GM21367 (cell line): ENCODE data around the gene RPS14.

Experiments
- ATAC-seq: cut with Tn5 transposase; IDR thresholded peaks from one replicate; pipeline ENCODE4 v1.9.1; 2021; ENCODE audit not compliant: unreplicated experiment

RPS14 gene

DNA sequence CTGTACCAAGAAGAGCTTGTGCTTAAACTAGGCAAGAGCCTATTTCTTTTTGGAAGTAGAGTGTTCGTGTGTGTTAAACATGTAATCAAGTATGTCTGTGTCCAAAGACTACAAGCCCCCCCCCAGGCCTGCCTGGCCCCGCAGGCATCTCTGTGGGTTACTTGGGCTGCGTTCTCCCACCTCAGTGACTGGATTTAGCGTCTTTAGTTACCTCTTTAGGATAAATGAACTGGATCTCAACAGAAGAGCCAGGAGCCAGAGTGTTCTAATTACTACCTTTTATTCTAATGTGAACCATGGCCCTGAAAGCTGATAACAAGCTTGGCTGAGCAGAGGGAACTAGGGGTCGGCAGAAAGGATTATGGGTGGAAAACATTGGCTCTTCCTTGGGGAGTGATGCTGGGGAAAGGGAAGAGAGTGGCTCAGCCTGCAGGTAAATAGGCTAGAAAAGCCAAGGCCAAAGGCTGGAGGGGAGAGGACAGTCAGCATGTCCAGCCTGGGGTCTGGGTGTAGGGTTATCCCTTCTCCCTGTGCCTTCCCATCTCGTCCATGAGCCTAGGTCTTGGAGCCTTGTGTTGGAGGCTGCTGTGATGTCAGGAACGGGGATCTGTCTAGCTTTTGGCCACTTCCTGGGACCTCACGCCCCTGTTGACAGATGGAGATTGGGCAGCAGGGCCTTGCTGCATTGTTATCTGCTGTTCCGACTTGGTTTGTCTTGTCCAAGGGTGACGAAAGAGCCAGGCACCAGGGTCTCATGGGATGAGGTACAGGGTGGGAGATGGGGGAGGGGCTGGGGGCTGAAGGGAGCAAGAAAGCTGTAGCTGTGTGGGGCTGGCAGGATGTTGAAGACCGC, 47.9 kb downstream of the RPS14 start:
- no peak for ATAC-seq

DNA sequence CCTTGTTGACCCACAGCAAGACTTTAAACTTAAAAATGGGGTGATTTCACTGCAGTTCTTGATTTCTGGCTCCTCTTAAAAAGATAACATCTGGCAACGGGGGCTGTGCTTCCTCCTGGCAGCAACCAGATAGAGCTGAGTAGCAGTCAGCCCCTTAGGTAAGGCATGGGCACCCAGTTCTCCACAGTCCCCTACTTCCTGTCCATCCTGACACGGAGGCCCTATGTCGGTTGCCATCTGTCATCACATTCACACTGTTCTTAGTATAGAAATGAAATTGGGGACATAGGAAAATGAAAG, 48.5 kb downstream of the RPS14 start:
- no peak for ATAC-seq

DNA sequence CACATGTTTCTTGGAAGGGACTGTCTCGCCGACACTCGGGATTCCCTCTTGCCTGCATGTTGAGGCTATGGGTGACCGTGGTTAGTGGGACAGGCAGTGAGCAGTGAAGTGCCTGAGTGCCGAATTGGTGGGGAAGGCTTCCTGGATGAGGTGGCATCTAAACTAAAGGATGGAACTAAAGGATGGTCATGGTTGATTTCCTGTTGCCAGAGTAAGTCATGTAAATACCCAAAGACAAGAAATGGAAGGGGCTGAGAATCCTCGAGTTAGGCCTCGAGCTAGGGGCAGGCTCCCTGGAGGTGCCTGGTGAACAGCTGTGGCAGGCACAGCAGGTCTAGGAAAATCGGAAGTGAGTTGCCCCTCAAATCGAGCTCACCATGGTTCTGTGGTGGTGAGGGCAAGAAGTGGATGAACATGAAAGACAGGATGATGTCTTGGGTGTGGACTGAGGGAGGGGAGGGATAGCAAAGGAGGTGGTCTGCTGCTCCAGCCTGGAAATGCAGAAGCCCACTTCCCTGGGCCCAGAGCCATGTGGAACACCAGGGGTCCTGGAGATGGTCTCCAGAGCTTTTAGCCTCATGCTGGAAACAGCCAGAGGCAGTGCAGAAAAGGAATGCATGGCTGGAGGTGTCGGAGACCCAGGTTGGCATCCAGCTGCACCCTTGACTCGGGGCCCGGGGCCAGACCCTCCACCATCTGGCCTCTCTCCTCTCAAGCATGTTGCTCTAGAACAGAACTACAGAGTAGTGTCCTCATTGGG, 49.0 kb downstream of the RPS14 start:
- no peak for ATAC-seq

DNA sequence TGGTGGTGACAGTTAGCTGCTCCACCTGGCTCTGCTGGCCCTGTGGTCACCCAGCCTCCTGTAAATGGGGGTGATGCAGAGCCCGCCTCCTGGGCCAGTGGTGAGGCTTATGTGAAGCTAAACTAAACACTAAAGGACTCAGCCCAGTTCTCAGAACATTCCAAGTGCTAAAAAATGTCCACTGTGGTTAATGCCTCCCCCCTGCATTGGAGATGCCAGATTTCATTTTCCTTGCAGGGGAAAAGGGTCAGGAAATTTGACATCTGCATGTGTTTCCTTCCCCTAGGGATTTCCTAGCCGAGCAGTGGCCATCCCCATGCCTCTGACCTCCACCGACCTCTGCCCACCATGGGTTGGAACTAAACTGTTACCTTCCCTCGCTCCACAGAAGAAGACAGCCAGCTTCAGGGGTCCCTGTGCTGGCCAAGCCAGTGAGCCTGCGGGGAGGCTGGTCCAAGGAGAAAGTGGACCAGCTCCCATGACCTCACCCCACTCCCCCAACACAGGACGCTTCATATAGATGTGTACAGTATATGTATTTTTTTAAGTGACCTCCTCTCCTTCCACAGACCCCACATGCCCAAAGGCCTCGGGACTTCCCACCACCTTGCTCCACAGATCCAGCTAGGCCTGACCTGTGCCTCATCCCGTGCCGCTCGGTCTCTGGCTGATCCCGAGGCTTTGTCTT, 49.9 kb downstream of the RPS14 start:
- no peak for ATAC-seq

DNA sequence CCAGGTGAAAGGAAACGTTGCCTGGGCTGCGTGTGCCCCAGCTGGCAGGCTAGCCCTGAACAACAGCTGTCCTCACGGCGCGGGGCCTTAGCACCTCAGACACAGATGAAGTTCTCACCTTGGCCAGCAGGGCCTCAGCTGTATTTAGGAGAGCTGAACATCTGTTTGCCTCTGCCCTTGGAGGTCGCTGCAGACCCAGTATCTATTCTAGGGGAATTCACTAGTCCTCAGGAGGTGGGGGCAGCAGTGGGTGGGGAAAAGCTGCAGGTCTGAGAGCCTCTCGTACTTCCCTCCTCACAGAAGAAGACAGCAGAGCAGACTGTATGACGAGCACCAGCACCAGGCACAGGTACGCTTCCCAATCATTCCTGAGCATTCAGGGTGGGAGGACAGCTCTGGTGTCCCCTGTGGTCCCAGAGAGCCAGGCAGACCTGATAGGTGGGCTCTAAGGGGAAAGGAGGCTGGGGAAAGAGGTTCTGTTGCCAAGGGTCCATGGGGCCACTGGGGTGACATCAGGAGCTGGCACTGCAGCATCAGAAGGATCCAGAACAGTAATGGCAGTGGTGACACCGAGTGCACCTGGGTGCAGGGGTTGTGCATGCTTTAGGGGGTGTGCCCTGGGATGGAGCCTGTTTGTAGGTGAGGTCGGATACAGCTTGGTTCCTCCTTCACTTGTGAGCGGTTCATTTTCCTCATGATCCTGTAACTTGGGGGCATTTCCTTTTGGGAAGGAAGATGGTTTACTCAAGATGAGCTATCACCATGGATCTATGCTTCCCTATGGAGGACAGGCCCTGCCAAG, 50.6 kb downstream of the RPS14 start:
- ATAC-seq = peak; percentile 67

DNA sequence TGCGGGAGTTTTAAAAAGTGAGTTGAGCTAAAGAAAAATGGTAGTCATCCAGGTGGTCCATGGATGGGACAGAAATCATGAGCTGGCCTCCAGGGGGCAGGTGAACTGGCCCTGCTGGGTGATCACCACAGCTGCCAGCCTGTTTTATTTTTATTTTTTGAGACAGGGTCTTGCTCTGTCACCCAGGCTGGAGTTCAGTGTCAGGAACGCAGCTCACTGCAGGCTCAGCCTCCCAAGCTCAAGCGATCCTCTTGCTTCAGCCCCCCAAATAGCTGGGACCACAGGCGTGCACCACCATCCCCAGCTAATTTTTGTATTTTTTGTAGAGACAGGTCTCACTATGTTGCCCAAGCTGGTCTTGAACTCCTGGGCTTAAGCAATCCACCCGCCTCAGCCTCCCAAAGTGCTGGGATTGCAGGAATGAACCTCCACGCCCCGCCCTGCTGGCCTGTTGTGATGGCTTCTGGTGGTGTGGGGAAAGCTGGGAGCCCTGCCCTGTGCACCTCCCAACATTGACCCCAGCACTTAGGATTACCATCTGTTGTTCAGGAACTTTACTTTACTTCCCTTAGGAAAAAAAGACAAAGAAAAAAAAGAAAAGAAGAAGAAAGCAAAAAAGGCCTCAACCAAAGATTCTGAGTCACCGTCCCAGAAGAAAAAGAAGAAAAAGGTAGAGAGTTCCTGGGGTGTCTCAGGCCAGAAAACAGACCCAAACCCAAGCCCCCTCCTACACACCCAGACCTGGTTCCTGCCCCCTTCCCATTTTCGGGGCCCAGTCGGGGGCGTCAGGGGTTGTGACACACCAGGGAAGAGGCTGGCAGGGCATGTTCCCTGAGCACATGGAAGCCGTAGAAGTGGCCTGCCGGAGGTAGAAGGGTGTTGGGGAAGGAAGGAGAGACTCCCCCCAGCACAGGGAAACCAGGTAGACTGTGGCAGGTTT, 51.5 kb downstream of the RPS14 start:
- no peak for ATAC-seq

DNA sequence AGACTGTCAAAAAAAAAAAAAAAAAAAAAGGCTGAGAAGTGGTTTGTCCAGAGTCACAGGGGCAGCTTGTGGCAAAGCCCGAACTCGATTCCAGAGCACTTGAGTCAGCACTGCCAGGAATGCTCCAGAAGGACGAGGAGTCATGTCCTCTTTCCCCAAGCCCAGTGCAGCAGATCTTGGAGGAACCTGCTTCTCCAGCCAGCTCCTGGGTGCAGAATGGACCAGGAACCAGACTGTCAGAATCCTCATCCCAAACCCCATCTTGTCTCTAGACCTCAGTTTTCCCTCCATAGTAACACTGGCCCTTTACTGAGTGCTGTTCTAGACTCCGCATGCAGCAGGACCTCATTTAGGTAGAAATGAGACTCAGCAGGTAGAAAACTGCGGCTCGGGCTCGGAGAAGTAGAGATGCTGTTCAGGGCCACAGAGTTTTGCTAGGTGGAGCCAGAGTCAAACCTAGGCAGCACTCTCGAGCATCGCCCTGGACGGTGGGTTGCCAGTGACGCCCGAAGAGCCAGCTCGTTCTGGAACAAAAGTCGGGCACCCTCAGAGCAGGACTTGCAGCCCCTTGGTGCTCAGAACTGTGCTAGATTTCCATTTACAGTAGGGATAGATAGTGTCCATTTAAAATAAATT, 52.3 kb downstream of the RPS14 start:
- no peak for ATAC-seq

DNA sequence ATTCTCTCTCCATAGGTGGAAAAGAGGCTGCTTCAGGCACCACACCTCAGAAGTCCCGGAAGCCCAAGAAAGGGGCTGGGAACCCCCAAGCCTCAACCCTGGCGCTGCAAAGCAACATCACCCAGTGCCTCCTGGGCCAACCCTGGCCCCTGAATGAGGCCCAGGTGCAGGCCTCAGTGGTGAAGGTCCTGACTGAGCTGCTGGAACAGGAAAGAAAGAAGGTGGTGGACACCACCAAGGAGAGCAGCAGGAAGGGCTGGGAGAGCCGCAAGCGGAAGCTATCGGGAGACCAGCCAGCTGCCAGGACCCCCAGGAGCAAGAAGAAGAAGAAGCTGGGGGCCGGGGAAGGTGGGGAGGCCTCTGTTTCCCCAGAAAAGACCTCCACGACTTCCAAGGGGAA, 53.3 kb downstream of the RPS14 start:
- no peak for ATAC-seq

DNA sequence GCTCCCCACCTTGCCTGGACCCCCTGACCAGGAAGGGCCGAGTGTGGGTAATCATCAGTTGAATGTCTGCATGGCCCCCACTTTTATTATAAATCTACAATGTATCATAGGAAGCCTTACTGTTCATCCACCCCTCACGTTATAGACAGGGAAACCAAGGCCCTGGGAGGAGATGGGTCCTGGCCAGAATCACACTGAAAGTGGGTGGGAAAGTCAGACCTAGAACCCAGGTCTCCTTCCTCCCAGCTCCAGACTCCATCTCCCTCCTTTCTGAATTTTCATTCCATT, 53.9 kb downstream of the RPS14 start:
- ATAC-seq = no peak

DNA sequence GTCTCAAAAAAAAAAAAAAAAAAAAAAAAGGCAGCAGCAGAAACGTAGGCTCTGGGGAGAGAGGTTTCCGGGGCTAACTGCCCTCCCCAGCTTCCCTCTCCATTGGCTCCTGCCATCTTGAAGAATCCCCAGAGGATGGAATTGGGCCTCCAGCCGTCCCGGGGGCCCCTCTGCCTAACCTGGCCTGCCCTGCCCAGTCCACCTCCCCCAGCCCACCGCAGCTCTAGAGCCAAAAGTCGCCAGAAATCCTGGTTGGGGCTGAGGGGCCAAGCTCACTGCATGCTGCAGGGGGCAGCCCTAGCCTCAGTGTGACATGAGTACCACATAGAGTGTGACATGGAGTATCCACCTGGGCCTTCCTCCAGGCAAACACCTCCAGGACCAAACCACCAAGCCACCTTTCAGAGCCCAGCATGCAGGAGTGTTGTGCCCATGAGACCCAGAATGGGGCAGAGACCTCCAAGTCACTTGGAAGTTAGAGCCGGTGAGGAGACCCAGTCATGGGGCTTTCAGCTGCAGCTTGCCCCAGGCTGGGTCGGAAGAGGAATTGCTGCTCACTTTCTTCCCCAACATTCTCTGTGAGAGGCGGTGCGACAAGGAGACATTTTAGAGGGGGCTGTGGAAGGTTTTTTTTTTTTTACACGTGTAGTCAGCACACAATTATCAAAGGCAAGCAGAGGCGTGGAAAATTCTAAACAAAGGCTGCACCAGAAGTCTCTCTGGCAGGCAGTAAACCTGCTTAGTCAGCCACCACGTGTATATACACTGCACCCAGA, 54.4 kb downstream of the RPS14 start:
- no peak for ATAC-seq

DNA sequence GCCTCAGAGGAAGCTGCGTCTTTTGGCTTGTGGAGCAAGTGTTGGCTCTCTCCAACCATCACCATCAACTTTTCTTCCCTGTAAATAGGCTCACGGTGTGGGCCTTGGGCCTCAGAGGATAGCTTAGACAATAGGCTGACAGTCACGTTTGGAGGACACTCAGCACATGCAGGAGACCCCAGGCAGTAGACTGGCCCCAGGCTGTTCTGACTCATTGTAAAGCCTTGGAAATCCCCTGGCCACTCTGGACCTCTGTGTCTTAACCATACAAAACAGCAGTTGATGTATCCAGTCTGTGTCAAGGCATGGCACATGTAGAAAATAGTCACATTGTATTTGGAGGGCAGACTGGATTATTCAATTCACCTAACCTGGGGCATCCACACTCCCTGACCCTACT, 55.4 kb downstream of the RPS14 start:
- no peak for ATAC-seq

DNA sequence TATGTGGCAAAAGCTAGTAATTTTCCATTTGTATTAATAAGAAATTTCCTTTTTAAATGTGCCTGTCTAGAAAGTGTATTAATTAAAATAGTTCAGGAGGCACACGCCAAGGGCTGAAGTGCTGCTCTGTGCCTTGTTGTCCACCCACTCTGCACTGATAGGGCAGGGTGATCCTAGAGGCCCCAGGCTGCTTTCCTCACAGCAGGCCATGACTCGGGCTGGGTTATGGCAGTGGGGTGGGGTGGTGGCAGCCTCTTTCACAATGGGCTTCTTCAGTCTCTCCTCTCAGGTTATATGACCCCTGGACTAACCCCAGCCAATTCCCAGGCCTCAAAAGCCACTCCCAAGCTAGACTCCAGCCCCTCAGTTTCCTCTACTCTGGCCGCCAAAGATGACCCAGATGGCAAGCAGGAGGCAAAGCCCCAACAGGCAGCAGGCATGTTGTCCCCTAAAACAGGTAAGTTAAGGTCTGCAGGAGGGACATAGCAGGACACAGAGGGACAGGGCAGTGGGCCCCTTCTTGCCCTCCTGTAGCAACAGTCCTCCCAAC, 56.4 kb downstream of the RPS14 start:
- no peak for ATAC-seq

DNA sequence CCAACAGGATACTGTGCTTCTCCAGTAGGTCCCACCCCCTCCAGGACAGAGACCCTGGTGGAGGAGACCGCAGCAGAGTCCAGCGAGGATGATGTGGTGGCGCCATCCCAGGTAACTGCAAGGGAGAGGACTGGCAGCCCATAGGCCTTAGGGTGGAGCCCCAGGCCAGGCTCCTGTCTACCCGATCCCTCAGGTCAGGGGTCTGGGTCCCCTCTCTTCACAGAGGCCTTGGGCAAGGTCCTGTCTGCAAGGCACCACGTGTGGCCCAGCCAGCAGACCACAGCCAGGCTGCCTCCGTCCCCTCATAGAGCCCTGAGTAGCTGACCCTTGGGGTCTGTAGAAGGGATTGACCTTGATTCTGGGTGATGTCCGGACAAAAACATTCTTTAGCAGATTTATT, 56.9 kb downstream of the RPS14 start:
- no peak for ATAC-seq
